ENCODE data around the gene SPR. TPM values are rescaled to one million over a fixed set of nuclear protein-coding genes. Genes with fewer than 3 reads are reported as not detected.

SPR gene
- total and polyA plus RNA-seq, 9 of the 15 experiments (the other 6 are each of a cell fraction or from before 2014, with no cell fraction given), result 7.7 to 38.3 (median 26.3) TPM

GRCh38 chr2:72848436-72849137 lies 38.6 kb upstream of the SPR start:
- Histone ChIP-seq H4K20me1 (replicated peaks; ENCODE audit: control insufficient read depth, insufficient read depth, low read length) (no peaks in the 10 kb centered on the region), H3K4me2 (ENCODE audit: insufficient read depth, low read length) (no peak overlapping the region), H3K4me1 (replicated peaks in 1 of 2; ENCODE audit: control insufficient read depth in 2 of 2, insufficient read depth in 2 of 2, low read length in 2 of 2) (no peaks in the 10 kb centered on the region), H3K79me2 (ENCODE audit: control insufficient read depth, insufficient read depth, low read length) (no peaks in the 10 kb centered on the region), H3K27ac (ENCODE audit: extremely low read depth, low read depth, low read length) (no peak overlapping the region), H3K9ac (ENCODE audit: insufficient read depth in 1 of 2, low read depth in 2 of 2, low read length in 2 of 2) (no peak overlapping the region), H3K36me3 (ENCODE audit: control insufficient read depth, insufficient read depth, low read length) (no peaks in the 10 kb centered on the region), H3K9me1 (ENCODE audit: control insufficient read depth, insufficient read depth, low read length) (no peaks in the 10 kb centered on the region), H3K4me3 (no peak overlapping the region), H2AFZ (ENCODE audit: low read depth, low read length) (no peak overlapping the region), H3K27me3 (ENCODE audit: control insufficient read depth in 2 of 2, insufficient read depth in 2 of 2, low read length in 2 of 2) (peaks cover 14 to 23% of the 10 kb centered on the region in 2 experiments), H3K9me3 (replicated peaks; ENCODE audit: control insufficient read depth, insufficient read depth, low read depth, low read length) (no peaks in the 10 kb centered on the region)
- no TSS peak for BruUV-seq (replicated peaks)
- ATAC-seq (no peak), DNase-seq (ENCODE audit: extremely low read depth in 1 of 4, low spot score in 3 of 4) (no peak), FAIRE-seq (no peak)
- intact Hi-C loops (cut with micrococcal nuclease) (no loop called here), in situ Hi-C loops (cut with MboI) (no loop called here)
- WGBS (ENCODE audit: insufficient coverage, low coverage, missing lambda C conversion rate), result 2% methylated on average over 3 of the region's 3 CpGs
- POLR2A ChIA-PET, result interaction anchor here (0.6 kb wide), 1 partner anchor 68 kb away, joined by 3 read pairs; no protein-coding TSS in a partner anchor
- CTCF ChIA-PET (ENCODE audit: low intra/inter-chr PET ratio), result no interaction called here
- no peak for TF ChIP-seq ATF7 (IDR thresholded peaks at IDR 0.05)
- TF ChIP-seq YBX1 (IDR thresholded peaks at IDR 0.05), result no peak
- TF ChIP-seq MEF2D (tag; conservative IDR thresholded peaks at IDR 0.05; ENCODE audit: low read depth), result no peak
- no peak for TF ChIP-seq MXI1 (IDR thresholded peaks at IDR 0.05; ENCODE audit: low read depth, low read length)
- no peak for TF ChIP-seq SMAD2 (IDR thresholded peaks at IDR 0.05; ENCODE audit: low read depth, low read length)
- TF ChIP-seq TCF7L2 (IDR thresholded peaks at IDR 0.05; ENCODE audit: low read depth, low read length), result no peak
- no peak for TF ChIP-seq TBP (optimal IDR thresholded peaks at IDR 0.05; ENCODE audit: low read depth, low read length)
- no peak for TF ChIP-seq TAF9B (IDR thresholded peaks at IDR 0.05; ENCODE audit: partially characterized antibody)
- no peak for TF ChIP-seq CREB5 (CRISPR knock-in tag; IDR thresholded peaks at IDR 0.05)
- TF ChIP-seq MGA (IDR thresholded peaks at IDR 0.05), result no peak
- no peak for TF ChIP-seq MCM2 (IDR thresholded peaks at IDR 0.05; ENCODE audit: low read depth)

Measured in K562 (cell line).